ENCODE measurements around the gene ZBED1.
"Not testable (repeated sequence)": the region's sequence is repeated elsewhere in the genome, so short reads cannot be mapped to it uniquely, and the experiment has no call there.

The ZBED1 gene

GRCh38 chrX:2479420-2479780 is 21.4 kb downstream of the ZBED1 start:
- H3K27me3 ChIP-seq (ENCODE audit: low read length), result no peaks in the 10 kb centered on the region
- no peaks in the 10 kb centered on the region for H3K36me3 ChIP-seq (ENCODE audit: low read length)
- no peak overlapping the region for H2AFZ ChIP-seq (ENCODE audit: low read depth, low read length, severe bottlenecking)
- H4K20me1 ChIP-seq (ENCODE audit: low read depth, low read length), result no peaks in the 10 kb centered on the region
- no peaks in the 10 kb centered on the region for H3K9me2 ChIP-seq (replicated peaks; ENCODE audit: insufficient read depth, low read length)
- H3K9me3 ChIP-seq (ENCODE audit: insufficient read depth, low read length), result no peaks in the 10 kb centered on the region
- no peaks in the 10 kb centered on the region for H3K79me2 ChIP-seq (ENCODE audit: insufficient read depth, low read length)
- H3K9ac ChIP-seq (ENCODE audit: low read length), result no peak overlapping the region
- H3K4me2 ChIP-seq (ENCODE audit: low read depth, low read length, poor library complexity, severe bottlenecking), result no peak overlapping the region
- no peak for TF ChIP-seq CTCF (IDR thresholded peaks at IDR 0.05; ENCODE audit: insufficient read depth, low read length, poor library complexity, severe bottlenecking)
- TF ChIP-seq EZH2phosphoT487 (conservative IDR thresholded peaks at IDR 0.05; ENCODE audit: low read length), result no peak
- H3K4me3 ChIP-seq (ENCODE audit: insufficient read depth, low read length, poor library complexity, severe bottlenecking), result no peak overlapping the region
- no peak overlapping the region for H3K27ac ChIP-seq (ENCODE audit: low read depth, low read length)
- no peaks in the 10 kb centered on the region for H3F3A ChIP-seq (ENCODE audit: insufficient read depth)

GRCh38 chrX:2478546-2479419 is 22.0 kb downstream of the ZBED1 start:
- no peak overlapping the region for H3K4me3 ChIP-seq (ENCODE audit: insufficient read depth, low read length, poor library complexity, severe bottlenecking)
- H3K79me2 ChIP-seq (ENCODE audit: insufficient read depth, low read length), result no peaks in the 10 kb centered on the region
- H3K36me3 ChIP-seq (ENCODE audit: low read length), result no peaks in the 10 kb centered on the region
- H3K27me3 ChIP-seq (ENCODE audit: low read length), result no peaks in the 10 kb centered on the region
- no peaks in the 10 kb centered on the region for H4K20me1 ChIP-seq (ENCODE audit: low read depth, low read length)
- no peak overlapping the region for H3K9ac ChIP-seq (ENCODE audit: low read length)
- H3K4me2 ChIP-seq (ENCODE audit: low read depth, low read length, poor library complexity, severe bottlenecking), result no peak overlapping the region
- no peaks in the 10 kb centered on the region for H3K9me3 ChIP-seq (ENCODE audit: insufficient read depth, low read length)
- TF ChIP-seq CTCF (IDR thresholded peaks at IDR 0.05; ENCODE audit: insufficient read depth, low read length, poor library complexity, severe bottlenecking) (no peak), EZH2phosphoT487 (conservative IDR thresholded peaks at IDR 0.05; ENCODE audit: low read length) (no peak)
- no peak overlapping the region for H3K27ac ChIP-seq (ENCODE audit: low read depth, low read length)
- no peaks in the 10 kb centered on the region for H3F3A ChIP-seq (ENCODE audit: insufficient read depth)
- H2AFZ ChIP-seq (ENCODE audit: low read depth, low read length, severe bottlenecking), result no peak overlapping the region
- no peaks in the 10 kb centered on the region for H3K9me2 ChIP-seq (replicated peaks; ENCODE audit: insufficient read depth, low read length)

- not testable (repeated sequence) for H3K9ac ChIP-seq (ENCODE audit: low read length); H3K9me3 ChIP-seq (ENCODE audit: insufficient read depth, low read length); H3F3A ChIP-seq (ENCODE audit: insufficient read depth); H4K20me1 ChIP-seq (ENCODE audit: low read depth, low read length); H3K27me3 ChIP-seq (ENCODE audit: low read length); H3K27ac ChIP-seq (ENCODE audit: low read depth, low read length); H3K9me2 ChIP-seq (replicated peaks; ENCODE audit: insufficient read depth, low read length); H3K36me3 ChIP-seq (ENCODE audit: low read length); H2AFZ ChIP-seq (ENCODE audit: low read depth, low read length, severe bottlenecking); H3K79me2 ChIP-seq (ENCODE audit: insufficient read depth, low read length); H3K4me3 ChIP-seq (ENCODE audit: insufficient read depth, low read length, poor library complexity, severe bottlenecking); H3K4me2 ChIP-seq (ENCODE audit: low read depth, low read length, poor library complexity, severe bottlenecking)
These were observed 23.5 kb downstream of the ZBED1 start for GRCh38 chrX:2477313-2477712.

- no peaks in the 10 kb centered on the region for H3K9me2 ChIP-seq (replicated peaks; ENCODE audit: insufficient read depth, low read length)
- H3K27ac ChIP-seq (ENCODE audit: low read depth, low read length), result no peak overlapping the region
- H2AFZ ChIP-seq (ENCODE audit: low read depth, low read length, severe bottlenecking), result no peak overlapping the region
- no peak overlapping the region for H3K9ac ChIP-seq (ENCODE audit: low read length)
- no peaks in the 10 kb centered on the region for H4K20me1 ChIP-seq (ENCODE audit: low read depth, low read length)
- H3K4me2 ChIP-seq (ENCODE audit: low read depth, low read length, poor library complexity, severe bottlenecking), result no peak overlapping the region
- TF ChIP-seq CTCF (IDR thresholded peaks at IDR 0.05; ENCODE audit: insufficient read depth, low read length, poor library complexity, severe bottlenecking) (no peak), EZH2phosphoT487 (conservative IDR thresholded peaks at IDR 0.05; ENCODE audit: low read length) (no peak)
- H3K27me3 ChIP-seq (ENCODE audit: low read length), result no peaks in the 10 kb centered on the region
- H3K79me2 ChIP-seq (ENCODE audit: insufficient read depth, low read length), result no peaks in the 10 kb centered on the region
- no peaks in the 10 kb centered on the region for H3K9me3 ChIP-seq (ENCODE audit: insufficient read depth, low read length)
- no peaks in the 10 kb centered on the region for H3K36me3 ChIP-seq (ENCODE audit: low read length)
- no peak overlapping the region for H3K4me3 ChIP-seq (ENCODE audit: insufficient read depth, low read length, poor library complexity, severe bottlenecking)
- H3F3A ChIP-seq (ENCODE audit: insufficient read depth), result no peaks in the 10 kb centered on the region
These were observed 25.6 kb downstream of the ZBED1 start for GRCh38 chrX:2474963-2475726.
